Ishikawa (cell line): Measurements from ENCODE around the gene SERPINB1.

ENCODE experiments used
- REST ChIP-seq: IDR thresholded peaks from 2 replicates; pipeline ENCODE4 v1.6.1; 2012; ENCODE audit warnings: low read depth, mild to moderate bottlenecking
- TAF1 ChIP-seq: IDR thresholded peaks from 2 replicates; pipeline ENCODE4 v1.6.1; 2012; ENCODE audit warnings: low read depth, mild to moderate bottlenecking
- TEAD4 ChIP-seq: IDR thresholded peaks from 2 replicates; pipeline ENCODE4 v1.6.1; 2012

- TF ChIP-seq TEAD4 (no peak), REST (no peak), TAF1 (no peak)
Observed at GRCh38 chr6:2798586-2799134, 43.0 kb downstream of the SERPINB1 start.
